ENCODE data around the gene PYGO2. TPM values are rescaled to one million over a fixed set of nuclear protein-coding genes. Genes with fewer than 3 reads are reported as not detected.

Gene PYGO2
- total RNA-seq, 4 donors from 2014 or later, result 20.2 to 35.3 (median 27.7) TPM

- Histone ChIP-seq H3K4me3 (no peak overlapping the region), H3K36me3 (peaks cover 5 to 53% (median 42%) of the 10 kb centered on the region in 4 donors), H3K4me1 (peaks cover 7 to 27% (median 18%) of the 10 kb centered on the region in 4 donors), H3K27me3 (no peaks in the 10 kb centered on the region), H3K27ac (replicated peaks in 1 of 4) (no peak overlapping the region), H3K9me3 (no peaks in the 10 kb centered on the region)
- TF ChIP-seq POLR2A (IDR thresholded peaks at IDR 0.05; ENCODE audit: low read depth), result no peak
- no peak for TF ChIP-seq POLR2AphosphoS5 (IDR thresholded peaks at IDR 0.05)
- TF ChIP-seq CTCF (IDR thresholded peaks at IDR 0.05), result no peak
- TF ChIP-seq EP300 (IDR thresholded peaks at IDR 0.05), result no peak
- WGBS, result 92% methylated on average over 11 of the region's 11 CpGs
- intact Hi-C loops (cut with DNase I), result loop anchor here (5.0 kb wide), 1 partner anchor 380 kb away; no protein-coding TSS in a partner anchor
- DNase-seq (ENCODE audit: extremely low spot score), result no peak
Observed at GRCh38 chr1:154931940-154932487, 29.6 kb downstream of the PYGO2 start.

- no peaks in the 10 kb centered on the region for H3K4me1 ChIP-seq
- no peak overlapping the region for H3K27ac ChIP-seq (replicated peaks in 1 of 4)
- H3K36me3 ChIP-seq, result peaks cover 25 to 97% (median 83%) of the 10 kb centered on the region in 4 donors
- TF ChIP-seq POLR2AphosphoS5 (IDR thresholded peaks at IDR 0.05), result no peak
- TF ChIP-seq EP300 (IDR thresholded peaks at IDR 0.05), result no peak
- no peak for TF ChIP-seq POLR2A (IDR thresholded peaks at IDR 0.05; ENCODE audit: low read depth)
- TF ChIP-seq CTCF (IDR thresholded peaks at IDR 0.05), result no peak
- 89% methylated on average over 13 of the region's 13 CpGs for WGBS
- H3K4me3 ChIP-seq, result no peak overlapping the region
- H3K9me3 ChIP-seq, result no peaks in the 10 kb centered on the region
- intact Hi-C loops (cut with DNase I), result no loop called here
- DNase-seq (ENCODE audit: extremely low spot score), result no peak
- H3K27me3 ChIP-seq, result no peaks in the 10 kb centered on the region
Observed at GRCh38 chr1:154926201-154926600, 35.4 kb downstream of the PYGO2 start.

GRCh38 chr1:154925335-154926170 lies 36.0 kb downstream of the PYGO2 start:
- H3K4me3 ChIP-seq, result no peak overlapping the region
- WGBS, result 86% methylated on average over 2 of the region's 3 CpGs
- intact Hi-C loops (cut with DNase I), result no loop called here

GRCh38 chr1:154923695-154924094 lies 37.9 kb downstream of the PYGO2 start:
- Histone ChIP-seq H3K4me3 (no peak overlapping the region), H3K4me1 (no peaks in the 10 kb centered on the region), H3K27me3 (no peaks in the 10 kb centered on the region), H3K9me3 (no peaks in the 10 kb centered on the region), H3K36me3 (peaks cover 28 to 91% (median 64%) of the 10 kb centered on the region in 4 donors), H3K27ac (replicated peaks in 1 of 4) (no peak overlapping the region)
- no peak for DNase-seq (ENCODE audit: extremely low spot score)
- WGBS, result 91% methylated on average over 3 of the region's 3 CpGs
- no peak for TF ChIP-seq POLR2AphosphoS5 (IDR thresholded peaks at IDR 0.05)
- intact Hi-C loops (cut with DNase I), result no loop called here

More at GRCh38 chr1:154925335-154926170, 36.0 kb downstream of the PYGO2 start:
- H3K36me3 ChIP-seq, result peaks cover 28 to 96% (median 77%) of the 10 kb centered on the region in 4 donors
- no peak for TF ChIP-seq CTCF (IDR thresholded peaks at IDR 0.05)
- TF ChIP-seq EP300 (IDR thresholded peaks at IDR 0.05), result no peak
- no peak for TF ChIP-seq POLR2AphosphoS5 (IDR thresholded peaks at IDR 0.05)
- TF ChIP-seq POLR2A (IDR thresholded peaks at IDR 0.05; ENCODE audit: low read depth), result no peak
- H3K9me3 ChIP-seq, result no peaks in the 10 kb centered on the region
- DNase-seq (ENCODE audit: extremely low spot score), result no peak
- no peak overlapping the region for H3K27ac ChIP-seq (replicated peaks in 1 of 4)
- H3K27me3 ChIP-seq, result no peaks in the 10 kb centered on the region
- H3K4me1 ChIP-seq, result no peaks in the 10 kb centered on the region

- Histone ChIP-seq H3K9me3 (no peaks in the 10 kb centered on the region), H3K27ac (replicated peaks in 1 of 4) (no peak overlapping the region), H3K4me1 (no peaks in the 10 kb centered on the region), H3K27me3 (no peaks in the 10 kb centered on the region), H3K4me3 (no peak overlapping the region), H3K36me3 (peaks cover 0 to 4% (median 1%) of the 10 kb centered on the region in 4 donors)
- WGBS, result 88% methylated on average over 3 of the region's 3 CpGs
- no peak for DNase-seq (ENCODE audit: extremely low spot score)
- TF ChIP-seq EP300 (IDR thresholded peaks at IDR 0.05), result no peak
- intact Hi-C loops (cut with DNase I), result no loop called here
Observed at GRCh38 chr1:154913273-154913672, 48.3 kb downstream of the PYGO2 start.

All from esophagus muscularis mucosa (tissue), 4 donors.